Stomach smooth muscle (tissue), 2 donors: ENCODE results near the gene FGFR3.

ENCODE experiments used
- H3K27ac ChIP-seq: one replicate; pipeline ENCODE4 v1.7.0; 2013; ENCODE audit warnings: mild to moderate bottlenecking, low read length, inconsistent platforms
- H3K27me3 ChIP-seq, 2 donors: one replicate each; pipeline ENCODE4 v1.7.0; 2013; ENCODE audit warnings: low read length in 2 of 2; ENCODE audit not compliant: insufficient read depth in 2 of 2, control insufficient read depth in 1 of 2
- H3K36me3 ChIP-seq, 2 donors: one replicate each; pipeline ENCODE4 v1.7.0; 2013; ENCODE audit warnings: low read length in 2 of 2; ENCODE audit not compliant: control insufficient read depth in 2 of 2, insufficient read depth in 2 of 2
- H3K4me1 ChIP-seq: one replicate; pipeline ENCODE4 v1.7.0; 2013; ENCODE audit warnings: low read length; ENCODE audit not compliant: control insufficient read depth, insufficient read depth
- H3K4me3 ChIP-seq, 2 donors: one replicate each; pipeline ENCODE4 v1.7.0; 2013; ENCODE audit warnings: low read length in 2 of 2
- H3K9ac ChIP-seq, 2 donors: one replicate each; pipeline ENCODE4 v1.7.0; 2013; ENCODE audit warnings: low read length in 2 of 2, mild to moderate bottlenecking in 1 of 2
- H3K9me3 ChIP-seq, 2 donors: one replicate each; pipeline ENCODE4 v1.7.0; 2013; ENCODE audit warnings: low read length in 2 of 2; ENCODE audit not compliant: control insufficient read depth in 2 of 2
- donor health status: healthy.
- donor health status: Pancreatic carcinoma.

The FGFR3 gene

GRCh38 chr4:1756079-1756478 is 37.0 kb upstream of the FGFR3 start:
- H3K4me3 ChIP-seq, result no peak overlapping the region
- no peaks in the 10 kb centered on the region for H3K4me1 ChIP-seq
- H3K27ac ChIP-seq, result no peak overlapping the region
- no peaks in the 10 kb centered on the region for H3K36me3 ChIP-seq
- H3K9ac ChIP-seq, result no peak overlapping the region
- no peaks in the 10 kb centered on the region for H3K9me3 ChIP-seq
- H3K27me3 ChIP-seq, result no peaks in the 10 kb centered on the region

GRCh38 chr4:1756893-1757779 is 36.0 kb upstream of the FGFR3 start:
- no peak overlapping the region for H3K27ac ChIP-seq
- no peaks in the 10 kb centered on the region for H3K4me1 ChIP-seq
- no peak overlapping the region for H3K9ac ChIP-seq

GRCh38 chr4:1757836-1758235 is 35.3 kb upstream of the FGFR3 start:
- Histone ChIP-seq H3K9ac (no peak overlapping the region), H3K4me1 (no peaks in the 10 kb centered on the region), H3K27me3 (no peaks in the 10 kb centered on the region)

More at GRCh38 chr4:1756893-1757779, 36.0 kb upstream of the FGFR3 start:
- Histone ChIP-seq H3K9me3 (no peaks in the 10 kb centered on the region), H3K27me3 (no peaks in the 10 kb centered on the region), H3K4me3 (no peak overlapping the region), H3K36me3 (no peaks in the 10 kb centered on the region)

GRCh38 chr4:1758306-1759121 is 34.6 kb upstream of the FGFR3 start:
- H3K4me3 ChIP-seq, result no peak overlapping the region
- no peaks in the 10 kb centered on the region for H3K36me3 ChIP-seq
- no peak overlapping the region for H3K9ac ChIP-seq
- H3K27ac ChIP-seq, result no peak overlapping the region
- no peaks in the 10 kb centered on the region for H3K27me3 ChIP-seq
- H3K4me1 ChIP-seq, result no peaks in the 10 kb centered on the region
- no peaks in the 10 kb centered on the region for H3K9me3 ChIP-seq

More at GRCh38 chr4:1757836-1758235, 35.3 kb upstream of the FGFR3 start:
- H3K4me3 ChIP-seq, result no peak overlapping the region
- H3K27ac ChIP-seq, result no peak overlapping the region
- no peaks in the 10 kb centered on the region for H3K36me3 ChIP-seq
- H3K9me3 ChIP-seq, result no peaks in the 10 kb centered on the region

- H3K27me3 ChIP-seq, result no peaks in the 10 kb centered on the region
- peaks cover 6% of the 10 kb centered on the region for H3K4me1 ChIP-seq
- no peaks in the 10 kb centered on the region for H3K9me3 ChIP-seq
- no peak overlapping the region for H3K9ac ChIP-seq
- H3K36me3 ChIP-seq, result no peaks in the 10 kb centered on the region
- no peak overlapping the region for H3K4me3 ChIP-seq
- no peak overlapping the region for H3K27ac ChIP-seq
Measured at GRCh38 chr4:1759170-1759817, 33.8 kb upstream of the FGFR3 start.

GRCh38 chr4:1759818-1760223 is 33.3 kb upstream of the FGFR3 start:
- Histone ChIP-seq H3K9ac (no peak overlapping the region), H3K9me3 (no peaks in the 10 kb centered on the region), H3K27ac (no peak overlapping the region), H3K27me3 (no peaks in the 10 kb centered on the region), H3K36me3 (no peaks in the 10 kb centered on the region), H3K4me3 (no peak overlapping the region), H3K4me1 (peaks cover 6% of the 10 kb centered on the region)

- no peaks in the 10 kb centered on the region for H3K9me3 ChIP-seq
- H3K36me3 ChIP-seq, result no peaks in the 10 kb centered on the region
- peaks cover 6% of the 10 kb centered on the region for H3K4me1 ChIP-seq
- no peak overlapping the region for H3K4me3 ChIP-seq
- no peak overlapping the region for H3K9ac ChIP-seq
- H3K27ac ChIP-seq, result no peak overlapping the region
- H3K27me3 ChIP-seq, result no peaks in the 10 kb centered on the region
Measured at GRCh38 chr4:1760521-1761071, 32.5 kb upstream of the FGFR3 start.

- no peak overlapping the region for H3K9ac ChIP-seq
- H3K36me3 ChIP-seq, result no peaks in the 10 kb centered on the region
- no peaks in the 10 kb centered on the region for H3K27me3 ChIP-seq
- no peaks in the 10 kb centered on the region for H3K9me3 ChIP-seq
- H3K27ac ChIP-seq, result no peak overlapping the region
- H3K4me1 ChIP-seq, result peaks cover 6% of the 10 kb centered on the region
- no peak overlapping the region for H3K4me3 ChIP-seq
Measured at GRCh38 chr4:1761130-1761689, 31.9 kb upstream of the FGFR3 start.

GRCh38 chr4:1762264-1763010 is 30.7 kb upstream of the FGFR3 start:
- Histone ChIP-seq H3K27me3 (no peaks in the 10 kb centered on the region), H3K4me1 (peaks cover 6% of the 10 kb centered on the region), H3K36me3 (no peaks in the 10 kb centered on the region), H3K9me3 (no peaks in the 10 kb centered on the region), H3K4me3 (no peak overlapping the region), H3K9ac (no peak overlapping the region), H3K27ac (no peak overlapping the region)
